RPMI8226 (cell line): ENCODE results near the gene D2HGDH.
"Not testable (repeated sequence)": the region's sequence is repeated elsewhere in the genome, so short reads cannot be mapped to it uniquely, and the experiment has no call there.

ENCODE experiments used
- DNase-seq: peaks from one replicate; pipeline ENCODE4 v3.0.0-alpha.2; 2015

The D2HGDH gene

GRCh38 chr2:241796610-241797138 lies 62.2 kb downstream of the D2HGDH start:
- DNase-seq, result peak; percentile 0

DNA sequence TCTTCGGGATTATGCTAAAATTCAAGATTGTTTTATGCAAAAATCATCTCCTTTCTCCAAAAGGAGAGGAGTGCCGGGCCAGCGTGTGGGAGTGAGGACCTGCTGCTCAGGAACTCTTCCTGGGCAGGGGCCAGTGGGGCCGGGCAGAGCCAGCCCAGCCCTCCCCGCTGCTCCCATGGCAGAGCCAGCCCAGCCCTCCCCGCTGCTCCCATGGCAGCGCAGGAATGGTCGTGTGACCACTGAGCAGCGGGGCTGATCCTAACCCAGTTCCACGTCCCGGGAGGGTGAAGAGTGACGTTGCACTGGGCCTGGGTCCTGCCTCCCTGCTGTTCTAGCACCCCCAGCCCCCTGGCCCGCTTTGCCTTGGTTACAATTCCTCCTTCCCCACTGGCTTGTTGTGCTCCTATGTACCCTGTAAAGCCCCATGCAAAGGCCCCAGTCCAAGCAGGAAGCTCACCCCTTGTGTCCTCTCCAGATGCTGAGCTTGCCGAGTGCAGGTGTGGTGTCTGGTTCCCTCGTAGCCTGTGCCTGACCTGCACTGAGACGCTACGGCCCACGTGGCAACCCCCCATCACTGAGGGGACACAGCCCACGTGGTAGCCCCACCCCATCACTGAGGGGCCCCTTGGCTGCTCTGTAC lies 63.1 kb downstream of the D2HGDH start:
- DNase-seq, result peak; percentile 51

DNA sequence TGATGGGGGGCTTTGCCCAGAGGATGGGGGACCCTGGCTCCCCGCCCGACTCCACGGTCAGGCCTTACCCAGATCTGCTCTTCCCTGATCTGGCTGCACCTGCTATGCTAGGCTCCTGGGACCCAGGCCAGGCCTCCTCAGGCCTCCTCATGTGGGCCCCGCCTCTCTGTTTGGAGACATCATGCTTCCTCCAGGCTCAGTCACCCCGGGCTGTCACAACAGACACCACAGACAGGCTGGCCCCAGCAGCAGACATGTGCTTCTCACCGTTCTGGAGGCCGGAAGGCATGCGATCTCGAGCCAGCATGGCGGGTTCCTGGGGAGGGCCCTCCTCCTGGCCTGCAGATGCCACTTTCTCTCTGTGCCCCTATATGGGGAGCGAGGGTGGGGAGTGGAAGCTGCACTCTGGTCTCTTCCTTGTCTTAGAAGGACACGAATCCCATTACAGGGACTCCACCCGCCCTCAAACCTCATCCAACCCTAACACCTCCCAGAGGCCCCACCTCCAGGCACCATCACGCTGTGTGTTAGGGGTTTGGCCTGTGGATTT lies 63.7 kb downstream of the D2HGDH start:
- peak; percentile 77 for DNase-seq

GRCh38 chr2:241798631-241799521 lies 64.4 kb downstream of the D2HGDH start:
- no peak for DNase-seq

- DNase-seq, result peak; percentile 0
Measured at GRCh38 chr2:241799522-241800197, 65.2 kb downstream of the D2HGDH start.

GRCh38 chr2:241800198-241800903 lies 65.9 kb downstream of the D2HGDH start:
- not testable (repeated sequence) for DNase-seq

GRCh38 chr2:241801611-241802420 lies 67.4 kb downstream of the D2HGDH start:
- no peak for DNase-seq

DNA sequence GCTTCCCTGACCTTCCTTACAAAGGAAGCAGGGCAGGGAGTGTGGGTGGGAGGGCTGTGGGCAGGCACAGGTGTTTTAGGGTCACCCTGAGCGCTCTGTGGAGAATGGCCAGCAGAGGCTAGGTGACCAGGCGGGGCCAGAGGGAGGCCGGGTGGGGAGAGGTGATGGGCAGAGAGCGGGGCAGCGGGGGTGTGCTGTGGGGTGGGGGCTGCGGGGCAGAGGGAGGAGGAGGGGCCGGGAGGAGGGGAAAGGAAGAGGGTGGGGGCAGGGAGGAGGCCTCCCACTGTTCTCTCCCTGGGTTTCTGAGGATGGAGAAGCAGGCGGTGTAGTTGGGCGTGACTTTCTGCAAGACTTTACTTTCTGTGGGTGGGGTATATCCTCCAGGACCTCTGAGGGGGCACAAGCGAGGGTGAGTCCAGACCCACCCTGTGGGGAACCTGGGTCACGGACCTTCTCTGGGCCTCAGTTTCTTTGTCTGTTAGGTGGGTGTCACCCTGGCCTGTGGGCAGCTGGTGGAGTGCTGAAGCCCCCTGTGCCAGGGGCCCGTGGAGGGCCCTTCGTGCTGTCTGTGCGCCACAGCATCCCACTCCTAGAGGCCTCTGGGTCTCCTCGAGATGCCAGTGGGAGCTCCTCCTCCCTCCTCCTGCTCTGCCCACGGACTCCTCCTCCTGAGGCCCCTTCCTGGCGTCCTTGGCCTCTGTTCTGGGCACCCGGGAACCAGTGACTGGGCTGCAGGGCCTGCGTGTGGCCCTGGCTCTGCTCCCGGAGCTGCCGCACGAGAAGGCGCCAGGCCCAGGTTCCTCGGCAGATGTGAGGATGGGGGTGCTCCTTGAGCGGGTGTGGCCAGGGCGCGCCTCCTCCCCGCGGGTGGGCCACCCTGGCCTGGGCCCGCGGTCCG lies 68.2 kb downstream of the D2HGDH start:
- no peak for DNase-seq

DNA sequence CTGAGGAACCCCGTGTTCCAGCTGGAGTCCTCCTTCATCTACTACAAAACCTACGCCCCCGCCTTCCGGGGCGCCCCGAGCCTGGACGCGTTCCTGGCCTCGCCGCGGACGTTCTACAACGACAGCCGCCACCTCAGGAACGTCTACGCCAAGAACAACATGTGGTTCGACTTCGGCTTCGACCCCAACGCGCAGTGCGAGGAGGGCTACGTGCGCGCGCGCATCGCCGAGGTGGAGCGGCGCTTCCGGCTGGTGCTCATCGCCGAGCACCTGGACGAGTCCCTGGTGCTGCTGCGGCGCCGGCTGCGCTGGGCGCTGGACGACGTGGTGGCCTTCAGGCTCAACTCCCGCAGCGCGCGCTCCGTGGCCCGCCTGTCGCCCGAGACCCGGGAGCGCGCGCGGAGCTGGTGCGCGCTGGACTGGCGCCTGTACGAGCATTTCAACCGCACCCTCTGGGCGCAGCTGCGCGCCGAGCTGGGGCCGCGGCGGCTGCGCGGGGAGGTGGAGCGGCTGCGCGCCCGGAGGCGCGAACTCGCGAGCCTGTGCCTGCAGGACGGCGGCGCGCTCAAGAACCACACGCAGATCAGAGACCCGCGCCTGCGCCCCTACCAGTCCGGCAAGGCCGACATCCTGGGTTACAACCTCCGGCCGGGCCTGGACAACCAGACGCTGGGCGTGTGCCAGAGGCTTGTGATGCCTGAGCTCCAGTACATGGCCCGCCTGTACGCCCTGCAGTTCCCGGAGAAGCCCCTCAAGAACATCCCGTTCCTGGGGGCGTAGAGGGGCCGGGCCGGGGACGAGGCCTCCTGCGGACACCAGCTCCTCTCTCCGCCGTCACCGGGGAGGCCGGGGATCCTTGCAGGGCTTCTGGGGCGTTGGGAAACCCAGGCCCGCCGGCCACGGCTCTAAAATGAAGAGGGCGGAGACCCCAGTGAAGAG lies 69.2 kb downstream of the D2HGDH start:
- DNase-seq, result peak; percentile 51

DNA sequence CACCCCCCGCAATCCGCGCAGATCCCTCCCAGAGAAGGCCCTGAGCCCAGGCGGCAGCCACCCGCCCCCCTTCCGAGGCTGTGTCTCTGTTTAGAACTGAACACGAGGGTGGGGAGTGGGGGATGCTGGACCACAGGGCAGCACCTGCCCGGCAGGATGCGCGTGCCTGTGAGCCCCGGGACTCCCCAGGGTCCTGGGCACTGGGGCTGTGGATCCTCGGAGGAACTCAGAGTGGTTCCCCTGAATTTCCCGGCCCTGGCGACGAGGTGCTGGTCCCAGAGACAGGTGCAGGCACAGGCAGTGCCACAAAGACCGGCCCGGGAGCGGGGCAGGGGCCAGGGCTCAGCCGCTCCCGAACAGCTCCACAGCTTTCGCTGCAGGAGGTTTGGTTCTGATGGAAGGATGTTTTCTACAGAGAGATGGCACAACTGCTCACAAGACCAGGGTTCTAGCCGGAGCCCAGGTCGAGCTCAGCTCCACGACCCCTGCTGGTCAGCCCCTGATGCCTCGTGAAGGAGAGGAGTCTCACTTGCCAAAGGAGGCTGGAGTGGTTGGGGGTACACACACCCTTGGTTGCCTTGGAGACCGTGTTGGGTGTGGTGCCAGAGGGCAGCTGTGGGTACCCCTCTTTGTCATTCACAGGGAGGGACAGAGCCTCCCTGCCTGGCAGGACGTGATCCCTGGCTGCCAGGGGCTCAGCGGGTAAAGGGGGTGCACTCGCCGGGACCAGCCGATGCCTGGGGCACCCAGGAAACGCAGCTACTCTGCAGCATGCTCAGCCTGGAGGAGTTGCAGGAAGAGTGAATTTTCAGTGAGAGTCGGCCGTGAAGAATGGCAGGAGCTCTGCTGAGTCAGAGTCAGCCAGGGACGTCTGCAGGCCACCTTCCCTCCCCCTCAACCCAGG lies 70.1 kb downstream of the D2HGDH start:
- peak; percentile 37 for DNase-seq

DNA sequence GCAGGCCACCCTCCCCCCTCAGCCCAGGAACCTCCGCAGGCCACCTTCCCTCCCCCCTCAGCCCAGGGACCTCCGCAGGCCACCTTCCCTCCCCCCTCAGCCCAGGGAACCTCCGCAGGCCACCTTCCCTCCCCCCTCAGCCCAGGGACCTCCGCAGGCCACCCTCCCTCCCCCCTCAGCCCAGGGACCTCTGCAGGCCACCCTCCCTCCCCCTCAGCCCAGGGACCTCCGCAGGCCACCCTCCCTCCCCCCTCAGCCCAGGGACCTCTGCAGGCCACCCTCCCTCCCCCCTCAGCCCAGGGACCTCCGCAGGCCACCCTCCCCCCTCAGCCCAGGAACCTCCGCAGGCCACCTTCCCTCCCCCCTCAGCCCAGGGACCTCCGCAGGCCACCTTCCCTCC lies 71.8 kb downstream of the D2HGDH start:
- DNase-seq, result not testable (repeated sequence)

- no peak for DNase-seq
Measured at GRCh38 chr2:241808051-241808720, 73.8 kb downstream of the D2HGDH start.

- no peak for DNase-seq
Measured at GRCh38 chr2:241808721-241809382, 74.4 kb downstream of the D2HGDH start, which contains the start of gene NEU4. TSS of gene NEU4 (plus strand) at chr2:241809193. CDS start at chr2:241814485, 5,292 bp downstream.

DNA sequence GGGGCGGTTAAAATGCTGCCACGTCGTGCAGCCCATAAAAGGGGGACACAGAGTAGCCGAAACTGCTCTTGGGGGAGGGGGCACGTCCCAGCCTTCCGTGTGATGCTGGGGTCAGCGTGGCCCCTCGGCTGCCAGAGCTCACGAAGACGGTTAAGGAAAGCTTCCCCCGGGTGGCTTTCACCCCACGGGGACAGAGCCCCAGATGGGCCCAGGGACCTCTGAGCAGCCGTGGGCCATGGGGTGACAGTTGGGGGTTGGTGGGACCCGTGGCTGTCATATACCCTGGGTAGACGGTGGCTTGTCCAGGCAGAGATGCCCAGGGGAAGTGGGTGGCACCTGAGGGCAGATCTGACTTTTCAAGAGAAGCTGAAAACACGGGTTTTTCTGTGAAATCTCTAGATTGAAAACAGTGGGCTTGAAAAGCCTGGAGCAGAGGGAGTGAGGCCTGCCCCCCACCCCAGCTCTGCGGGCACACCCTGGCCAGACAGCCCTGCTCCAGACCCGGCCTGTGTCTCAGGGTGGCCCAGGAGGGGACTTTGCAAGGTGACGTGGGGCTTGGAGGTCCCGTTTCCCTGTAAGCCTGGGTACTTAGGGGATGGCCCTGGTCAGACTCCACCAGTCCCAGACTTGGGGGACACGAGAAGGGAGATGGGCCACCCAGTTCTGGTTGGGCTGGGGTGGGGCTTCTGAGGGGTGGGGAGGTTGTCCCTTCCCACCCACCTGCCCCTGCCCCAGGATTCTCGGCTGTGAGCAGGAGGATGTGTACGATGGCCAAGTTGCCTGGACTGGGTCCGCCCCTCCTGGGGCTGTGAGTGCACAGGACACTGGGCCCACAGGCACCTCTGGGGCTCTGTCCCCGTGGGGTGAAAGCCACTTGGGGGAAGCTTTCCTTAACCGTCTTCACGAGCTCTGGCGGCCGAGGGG lies 75.2 kb downstream of the D2HGDH start:
- no peak for DNase-seq

DNA sequence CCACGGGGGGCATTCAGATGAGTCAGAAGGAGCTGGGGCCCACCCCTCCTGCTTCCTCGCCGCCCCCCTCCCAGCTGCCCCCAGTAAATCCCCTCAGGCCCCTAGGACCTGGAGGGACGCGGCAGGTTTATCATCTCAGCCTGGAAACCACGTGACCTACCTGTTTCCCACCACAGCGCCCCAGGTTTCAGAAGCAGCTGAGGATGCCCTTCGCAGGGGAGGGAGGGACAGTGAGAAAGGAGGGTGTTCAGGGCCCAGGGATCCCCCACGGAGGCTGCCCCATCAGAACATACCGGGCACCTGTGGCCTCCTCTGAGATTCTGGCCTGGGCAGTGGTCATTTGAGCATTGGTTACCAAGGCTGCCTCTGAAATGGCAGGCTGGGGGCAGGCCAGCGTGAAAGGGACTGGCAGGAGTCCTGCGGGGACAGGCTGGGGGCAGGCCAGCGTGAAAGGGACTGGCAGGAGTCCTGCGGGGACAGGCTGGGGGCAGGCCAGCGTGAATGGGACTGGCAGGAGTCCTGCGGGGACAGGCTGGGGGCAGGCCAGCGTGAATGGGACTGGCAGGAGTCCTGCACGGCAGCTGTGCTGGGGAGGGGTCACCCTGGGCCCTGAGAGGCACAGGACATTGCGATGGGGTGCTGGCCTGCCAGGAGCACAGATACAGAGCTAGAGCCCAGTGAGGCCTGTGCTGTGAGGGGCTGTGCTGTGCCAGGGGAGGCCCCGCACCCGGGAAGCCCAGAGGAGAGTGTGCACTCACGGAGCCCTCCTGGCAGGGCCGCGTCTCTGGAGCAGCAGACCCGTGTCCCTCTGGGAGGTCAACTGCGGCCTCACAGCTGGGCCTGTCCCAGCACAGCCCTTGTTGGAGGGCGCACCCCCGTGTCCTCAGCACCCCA lies 76.1 kb downstream of the D2HGDH start:
- no peak for DNase-seq
